ENCODE results near the gene NMNAT3.

The NMNAT3 gene

GRCh38 chr3:139572847-139573672, 104.7 kb downstream of the NMNAT3 start:
- no peaks in the 10 kb centered on the region for H3F3A ChIP-seq (ENCODE audit: insufficient read depth)
- H3K9me2 ChIP-seq (replicated peaks; ENCODE audit: insufficient read depth, low read length), result no peaks in the 10 kb centered on the region
- TF ChIP-seq EZH2phosphoT487 (conservative IDR thresholded peaks at IDR 0.05; ENCODE audit: low read length) (no peak), CTCF (IDR thresholded peaks at IDR 0.05; ENCODE audit: insufficient read depth, low read length, poor library complexity, severe bottlenecking) (no peak)
- H3K27me3 ChIP-seq (ENCODE audit: low read length), result no peaks in the 10 kb centered on the region
- H3K9ac ChIP-seq (ENCODE audit: low read length), result no peak overlapping the region
- H4K20me1 ChIP-seq (ENCODE audit: low read depth, low read length), result no peaks in the 10 kb centered on the region
- H3K4me3 ChIP-seq (ENCODE audit: insufficient read depth, low read length, poor library complexity, severe bottlenecking), result no peak overlapping the region
- H3K27ac ChIP-seq (ENCODE audit: low read depth, low read length), result no peak overlapping the region
- H3K4me2 ChIP-seq (ENCODE audit: low read depth, low read length, poor library complexity, severe bottlenecking), result no peak overlapping the region
- no peak overlapping the region for H2AFZ ChIP-seq (ENCODE audit: low read depth, low read length, severe bottlenecking)
- no peaks in the 10 kb centered on the region for H3K36me3 ChIP-seq (ENCODE audit: low read length)
- H3K79me2 ChIP-seq (ENCODE audit: insufficient read depth, low read length), result no peaks in the 10 kb centered on the region
- no peaks in the 10 kb centered on the region for H3K9me3 ChIP-seq (ENCODE audit: insufficient read depth, low read length)

- Histone ChIP-seq H3K27me3 (ENCODE audit: low read length) (no peaks in the 10 kb centered on the region), H3K79me2 (ENCODE audit: insufficient read depth, low read length) (no peaks in the 10 kb centered on the region), H3K4me2 (ENCODE audit: low read depth, low read length, poor library complexity, severe bottlenecking) (no peak overlapping the region), H4K20me1 (ENCODE audit: low read depth, low read length) (no peaks in the 10 kb centered on the region), H3K9me3 (ENCODE audit: insufficient read depth, low read length) (no peaks in the 10 kb centered on the region), H3K9ac (ENCODE audit: low read length) (no peak overlapping the region), H3K36me3 (ENCODE audit: low read length) (no peaks in the 10 kb centered on the region), H3F3A (ENCODE audit: insufficient read depth) (no peaks in the 10 kb centered on the region), H3K27ac (ENCODE audit: low read depth, low read length) (no peak overlapping the region), H3K9me2 (replicated peaks; ENCODE audit: insufficient read depth, low read length) (no peaks in the 10 kb centered on the region), H3K4me3 (ENCODE audit: insufficient read depth, low read length, poor library complexity, severe bottlenecking) (no peak overlapping the region), H2AFZ (ENCODE audit: low read depth, low read length, severe bottlenecking) (no peak overlapping the region)
- TF ChIP-seq CTCF (IDR thresholded peaks at IDR 0.05; ENCODE audit: insufficient read depth, low read length, poor library complexity, severe bottlenecking) (no peak), EZH2phosphoT487 (conservative IDR thresholded peaks at IDR 0.05; ENCODE audit: low read length) (no peak)
Measured at GRCh38 chr3:139571711-139572110, 106.1 kb downstream of the NMNAT3 start.

GRCh38 chr3:139564294-139564861, 113.4 kb downstream of the NMNAT3 start:
- Histone ChIP-seq H3K9ac (ENCODE audit: low read length) (no peak overlapping the region), H4K20me1 (ENCODE audit: low read depth, low read length) (no peaks in the 10 kb centered on the region), H3K36me3 (ENCODE audit: low read length) (no peaks in the 10 kb centered on the region), H3K9me2 (replicated peaks; ENCODE audit: insufficient read depth, low read length) (no peaks in the 10 kb centered on the region), H3K4me3 (ENCODE audit: insufficient read depth, low read length, poor library complexity, severe bottlenecking) (no peak overlapping the region), H3K27me3 (ENCODE audit: low read length) (no peaks in the 10 kb centered on the region), H3F3A (ENCODE audit: insufficient read depth) (no peaks in the 10 kb centered on the region), H3K79me2 (ENCODE audit: insufficient read depth, low read length) (no peaks in the 10 kb centered on the region), H3K9me3 (ENCODE audit: insufficient read depth, low read length) (no peaks in the 10 kb centered on the region), H3K27ac (ENCODE audit: low read depth, low read length) (no peak overlapping the region), H3K4me2 (ENCODE audit: low read depth, low read length, poor library complexity, severe bottlenecking) (no peak overlapping the region), H2AFZ (ENCODE audit: low read depth, low read length, severe bottlenecking) (no peak overlapping the region)
- no peak for TF ChIP-seq CTCF (IDR thresholded peaks at IDR 0.05; ENCODE audit: insufficient read depth, low read length, poor library complexity, severe bottlenecking)
- TF ChIP-seq EZH2phosphoT487 (conservative IDR thresholded peaks at IDR 0.05; ENCODE audit: low read length), result no peak

Data from SU-DHL-6 (cell line).